GF-D8 (cell line): ENCODE results near the gene ACTR3C.
A peak's percentile ranks its signal among the peaks of the same experiment; 100 is the strongest.

Experiments
- DNase-seq: peaks from one replicate; lab custom pipeline; 2025; lab: John Stamatoyannopoulos, UW

Gene ACTR3C

GRCh38 chr7:150359622-150360362 lies 36.4 kb upstream of the ACTR3C start:
- no peak for DNase-seq

GRCh38 chr7:150358988-150359621 lies 35.8 kb upstream of the ACTR3C start:
- no peak for DNase-seq

- no peak for DNase-seq
Observed at GRCh38 chr7:150358433-150358832, 35.1 kb upstream of the ACTR3C start.

GRCh38 chr7:150357771-150358427 lies 34.6 kb upstream of the ACTR3C start:
- DNase-seq, result no peak

- peak; percentile 92 for DNase-seq
Observed at GRCh38 chr7:150357270-150357669, 33.9 kb upstream of the ACTR3C start.

GRCh38 chr7:150356265-150356897 lies 33.0 kb upstream of the ACTR3C start:
- peak; percentile 35 for DNase-seq

- DNase-seq, result no peak
Observed at GRCh38 chr7:150355666-150356059, 32.3 kb upstream of the ACTR3C start.

GRCh38 chr7:150351587-150352194 lies 28.3 kb upstream of the ACTR3C start:
- DNase-seq, result no peak

GRCh38 chr7:150346922-150347321 lies 23.6 kb upstream of the ACTR3C start:
- no peak for DNase-seq

- DNase-seq, result no peak
Observed at GRCh38 chr7:150345012-150345411, 21.7 kb upstream of the ACTR3C start.

GRCh38 chr7:150344299-150344698 lies 21.0 kb upstream of the ACTR3C start:
- DNase-seq, result no peak

GRCh38 chr7:150343225-150343624 lies 19.9 kb upstream of the ACTR3C start:
- DNase-seq, result no peak

GRCh38 chr7:150342121-150342408 lies 18.7 kb upstream of the ACTR3C start:
- no peak for DNase-seq

GRCh38 chr7:150341263-150342120 lies 18.1 kb upstream of the ACTR3C start, which contains the start of gene RARRES2:
TSS of gene RARRES2 (minus strand) at chr7:150341629. CDS start at chr7:150340609, 1,020 bp downstream.
- DNase-seq, result no peak

GRCh38 chr7:150340875-150341262 lies 17.5 kb upstream of the ACTR3C start:
- DNase-seq, result no peak

- DNase-seq, result no peak
Observed at GRCh38 chr7:150340024-150340749, 16.8 kb upstream of the ACTR3C start.

GRCh38 chr7:150339409-150339809 lies 16.1 kb upstream of the ACTR3C start:
- DNase-seq, result no peak

GRCh38 chr7:150338166-150338829 lies 15.0 kb upstream of the ACTR3C start:
- DNase-seq, result no peak

- no peak for DNase-seq
Observed at GRCh38 chr7:150337659-150338081, 14.3 kb upstream of the ACTR3C start.

GRCh38 chr7:150337179-150337578 lies 13.8 kb upstream of the ACTR3C start:
- no peak for DNase-seq
